Heart right ventricle (tissue), 16 donors: ENCODE data around the gene SNTA1. TPM values are rescaled to one million over a fixed set of nuclear protein-coding genes. Genes with fewer than 3 reads are reported as not detected.
A peak's percentile ranks its signal among the peaks of the same experiment; 100 is the strongest.
"Not testable (repeated sequence)": the region's sequence is repeated elsewhere in the genome, so short reads cannot be mapped to it uniquely, and the experiment has no call there.

Experiments
- ATAC-seq, 8 donors: fragments of 200-7000 bp; cut with Tn5 transposase; one replicate each; pipeline ENCODE4 v1.9.1; 2020; ENCODE audit warnings: mild to moderate bottlenecking in 8 of 8, moderate library complexity in 8 of 8, moderate number of reproducible peaks in 1 of 8
- DNase-seq, 2 donors: peaks; one replicate each; pipeline ENCODE4 v3.0.0-alpha.2; 2020
- H3K27ac ChIP-seq, 10 donors: fragments of 200-600 bp; sonication (generic) in 2 of 10; one replicate each; pipeline versions ENCODE4 v1.5.0 to v1.8.0; 2020 to 2022; ENCODE audit warnings: mild to moderate bottlenecking in 3 of 10
- H3K27me3 ChIP-seq, 7 donors: fragments of 200-600 bp; one replicate each; pipeline ENCODE4 v1.8.0; 2021 to 2022; ENCODE audit warnings: mild to moderate bottlenecking in 2 of 7
- H3K36me3 ChIP-seq, 9 donors: fragments of 200-600 bp; sonication (generic) in 1 of 9; one replicate each; pipeline versions ENCODE4 v1.5.0 to v1.8.0; 2020 to 2022; ENCODE audit warnings: mild to moderate bottlenecking in 2 of 9
- H3K4me1 ChIP-seq, 9 donors: fragments of 200-600 bp; sonication (generic) in 1 of 9; one replicate each; pipeline versions ENCODE4 v1.5.0 to v1.8.0; 2020 to 2022; ENCODE audit warnings: mild to moderate bottlenecking in 4 of 9
- H3K4me3 ChIP-seq, 10 donors: fragments of 200-600 bp; sonication (generic) in 2 of 10; one replicate each; pipeline versions ENCODE4 v1.5.0 to v1.8.0; 2020 to 2022; ENCODE audit warnings: mild to moderate bottlenecking in 7 of 10, moderate library complexity in 2 of 10
- H3K9me3 ChIP-seq, 11 donors: fragments of 200-600 bp in 10 of 11; sonication (generic) in 2 of 11; one replicate each; pipeline versions ENCODE4 v1.5.0 to v1.8.0; 2013 to 2022; ENCODE audit warnings: mild to moderate bottlenecking in 2 of 11, control low read depth in 1 of 11, moderate library complexity in 1 of 11
- CTCF ChIP-seq, 9 donors: fragments of 200-600 bp; sonication (generic) in 2 of 9; IDR thresholded peaks; one replicate each; pipeline versions ENCODE4 v1.5.0 to v1.8.0; 2021 to 2022; ENCODE audit warnings: antibody characterized with exemption in 9 of 9, mild to moderate bottlenecking in 5 of 9, moderate library complexity in 1 of 9
- WGBS, 2 donors: extraction: QIAGEN DNeasy Blood & Tissue Kit; methylation state at CpG; one replicate each; pipeline ENCODE4 v1.1.7; 2013; ENCODE audit warnings: inconsistent platforms in 1 of 2; 5-methylcytosine and 5-hydroxymethylcytosine counted together
- intact Hi-C, 10 donors: fragments of 100-400 bp; cut with DNase I; formaldehyde crosslinking; loops; one replicate each; pipeline versions ENCODE4 v1.11.1 to v1.14.2; 2022
- polyA plus RNA-seq, 2 donors: library from polyadenylated mRNA; stranded (reverse); fragments of 200-250 nt; gene quantifications; one replicate each; pipeline ENCODE4 v1.2.3, GENCODE V29; 2013
- total RNA-seq, 10 donors: library from RNA; stranded (reverse); fragmentation: NEBNext Ultra II Directional in 3 of 10; extraction: Animal tissue kit (Norgen Biotek cat#: 25700) in 3 of 10; gene quantifications; one replicate each; pipeline versions ENCODE4 v1.2.1 to v1.2.4, GENCODE V29; 2021 to 2023
- donor health status: Arrhythmogenic right ventricular cardiomyopathy.
- donor health status: ischemic (EF 13 %, LVEDD 7.1; RV severe dilation, severe dysfunction).
- donor health status: healthy with polysubstance abuse.
- donor health status: DM: no; HTN: yes; CAD: no.
- donor health status: DM: no; HTN: no; CAD: no.
- donor health status: ischemic (EF 25% LVEDD 6.9; RV normal size, moderate dysfunction).
- donor health status: ischemic (EF 25% LVEDD 5.7; RV mildly dilated, moderate dysfunction).
- donor health status: healthy.
- donor health status: DM: yes; HTN: yes; CAD: no.
- donor health status: Ischemic cardiomyopathy.
- donor health status: ischemic (EF 35%, LVEDD 5.7; RV mildly dilated, moderate dysfunction).
- donor health status: nonischemic (EF 11% LVEDD 7.7; RV severe dilation, severe dysfunction).
- donor health status: DM: yes; HTN: yes; CAD: no.
- donor health status: PGD.
- donor health status: ischemic (EF 29% LVEDD 5.4; RV normal size, mild dysfunction).
- donor health status: nonischemic (EF 23%, LVEDD 6.1; RV moderate dilation, normal function).

The SNTA1 gene
- total and polyA plus RNA-seq, 12 donors: 83.7 to 219 (median 150) TPM

DNA sequence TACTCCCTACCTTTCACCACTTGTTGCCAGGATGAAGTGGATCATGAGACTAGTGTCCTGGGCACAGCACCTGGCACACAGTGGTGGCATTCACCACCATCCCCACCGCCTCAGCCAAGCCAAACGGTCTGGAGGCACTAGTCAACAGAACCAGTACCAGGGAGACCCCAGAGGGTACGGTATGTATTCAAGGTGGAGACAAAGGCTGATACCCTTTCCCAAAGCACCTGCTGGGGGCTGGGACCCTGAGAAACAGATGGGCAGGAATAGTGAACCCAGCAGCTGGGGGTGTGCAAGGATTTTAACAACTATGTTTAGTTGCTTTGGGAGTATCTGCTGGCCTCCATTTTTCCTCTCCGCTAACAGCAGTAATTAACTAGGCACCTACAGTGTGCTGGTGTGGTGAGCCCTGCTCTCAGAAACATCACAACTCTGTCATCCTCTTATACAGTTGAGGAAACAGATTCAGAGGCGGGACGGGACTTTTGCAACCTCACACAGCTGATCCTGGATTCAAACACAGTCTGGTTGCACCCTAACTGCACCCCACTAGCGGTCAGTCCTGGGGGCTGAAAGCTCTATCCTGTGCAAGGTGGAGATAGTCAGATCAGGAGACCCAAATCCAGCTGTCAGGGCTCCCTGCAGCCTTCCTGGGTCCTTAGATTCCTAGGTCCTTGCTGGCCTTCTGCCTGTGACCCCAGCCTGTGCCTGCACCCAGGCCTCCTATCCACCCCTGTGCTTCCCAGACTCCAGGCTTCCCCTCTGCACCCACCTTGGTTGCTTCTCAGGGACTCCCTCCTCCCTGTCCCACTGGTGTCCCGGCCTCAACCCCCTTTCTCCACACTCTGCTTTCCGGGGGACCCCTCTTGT is 1.2 kb downstream of the SNTA1 start:
- Histone ChIP-seq H3K27ac (peak overlapping the region; percentile 78 to 93 (median 88)), H3K9me3 (no peaks in the 10 kb centered on the region), H3K4me1 (peaks cover 0 to 65% (median 26%) of the 10 kb centered on the region in 9 donors), H3K4me3 (peak overlapping the region; percentile 37 to 81 (median 70)), H3K36me3 (peaks cover 0 to 6% (median 0%) of the 10 kb centered on the region in 9 donors), H3K27me3 (peaks cover 0 to 5% (median 0%) of the 10 kb centered on the region in 7 donors)
- intact Hi-C loops: loop anchor here in 3 of 10 donors (1.0 to 5.0 kb wide), 4 partner anchors 19 to 40 kb away; partner anchors contain the start of gene CDK5RAP1 (in 1 of the 3)
- no peak for TF ChIP-seq CTCF (IDR thresholded peaks at IDR 0.05)
- no peak for DNase-seq
- ATAC-seq: peak in 3 of 8 donors; percentile 1 to 18 (median 7)
- 41 to 53% methylated on average over 9 of the region's 9 CpGs for WGBS, 2 donors

- Histone ChIP-seq H3K4me1 (peaks cover 0 to 76% (median 28%) of the 10 kb centered on the region in 9 donors), H3K4me3 (peak overlapping the region in 6 of 10 donors; percentile 55 to 80 (median 70)), H3K27ac (peak overlapping the region; percentile 30 to 93 (median 86)), H3K27me3 (peaks cover 0 to 5% (median 0%) of the 10 kb centered on the region in 7 donors), H3K9me3 (no peaks in the 10 kb centered on the region), H3K36me3 (peaks cover 0 to 6% (median 0%) of the 10 kb centered on the region in 9 donors)
- 35 to 54% methylated on average over 7 of the region's 7 CpGs for WGBS, 2 donors
- ATAC-seq (peak in 4 of 8 donors; percentile 5 to 25 (median 21)), DNase-seq (peak in 1 of 2 donors; percentile 28)
- intact Hi-C loops: loop anchor here in 1 of 10 donors (5.0 kb wide), 1 partner anchor 39 kb away; the partner anchor contains the start of gene CDK5RAP1
- no peak for TF ChIP-seq CTCF (IDR thresholded peaks at IDR 0.05)
Observed at GRCh38 chr20:33441142-33441955, 2.2 kb downstream of the SNTA1 start.

- not testable (repeated sequence) for DNase-seq, H3K9me3 ChIP-seq, ATAC-seq, H3K27me3 ChIP-seq
- peak overlapping the region in 4 of 10 donors; percentile 5 to 21 (median 10) for H3K4me3 ChIP-seq
- intact Hi-C loops: loop anchor here in 1 of 10 donors (5.0 kb wide), 1 partner anchor 38 kb away; the partner anchor contains the start of gene CDK5RAP1
- H3K27ac ChIP-seq: peak overlapping the region in 9 of 10 donors; percentile 30 to 93 (median 86)
- H3K4me1 ChIP-seq: peaks cover 0 to 83% (median 30%) of the 10 kb centered on the region in 9 donors
- 59 to 79% methylated on average over 7 of the region's 7 CpGs for WGBS, 2 donors
- H3K36me3 ChIP-seq: peaks cover 0 to 13% (median 0%) of the 10 kb centered on the region in 9 donors
Observed at GRCh38 chr20:33440562-33440961, 3.0 kb downstream of the SNTA1 start.

- DNase-seq (no peak), ATAC-seq (no peak)
- Histone ChIP-seq H3K27me3 (peaks cover 0 to 5% (median 0%) of the 10 kb centered on the region in 7 donors), H3K9me3 (no peaks in the 10 kb centered on the region), H3K36me3 (peaks cover 0 to 18% (median 0%) of the 10 kb centered on the region in 9 donors), H3K4me3 (no peak overlapping the region), H3K4me1 (peaks cover 0 to 93% (median 40%) of the 10 kb centered on the region in 9 donors), H3K27ac (peak overlapping the region in 8 of 10 donors; percentile 44 to 93 (median 86))
- intact Hi-C loops: no loop called here
- TF ChIP-seq CTCF (IDR thresholded peaks at IDR 0.05): no peak
- 66 to 74% methylated on average over 2 of the region's 2 CpGs for WGBS, 2 donors
Observed at GRCh38 chr20:33438481-33438880, 5.1 kb downstream of the SNTA1 start.
